CD4-positive, alpha-beta memory T cell (primary cell): ENCODE results near the gene CD244. TPM values are rescaled to one million over a fixed set of nuclear protein-coding genes. Genes with fewer than 3 reads are reported as not detected.
A peak's percentile ranks its signal among the peaks of the same experiment; 100 is the strongest.

ENCODE experiments used
- CTCF ChIA-PET: fragments of 350-600 bp; sonication (Branson Sonifier 250); formaldehyde crosslinking; loops from one replicate; lab custom pipeline; 2021; ENCODE audit warnings: inconsistent platforms; ENCODE audit not compliant: partially characterized antibody; lab: Charles Lee
- POLR2A ChIA-PET: fragments of 350-600 bp; sonication (Branson Sonifier 250); formaldehyde crosslinking; loops from one replicate; lab custom pipeline; 2021; ENCODE audit not compliant: partially characterized antibody; lab: Charles Lee
- DNase-seq, 5 donors: peaks; one replicate each; pipeline versions ENCODE4 v3.0.0 to v3.0.0-alpha.2; 2020 to 2022; ENCODE audit warnings: mixed read lengths in 1 of 5
- H3K27ac ChIP-seq: one replicate; pipeline ENCODE4 v1.7.0; 2013; ENCODE audit warnings: low read depth, low read length
- H3K27me3 ChIP-seq: 2 replicates; pipeline ENCODE4 v1.7.0; 2013; ENCODE audit warnings: mild to moderate bottlenecking, low read length, moderate library complexity; ENCODE audit not compliant: insufficient read depth
- H3K36me3 ChIP-seq: 2 replicates; pipeline ENCODE4 v1.7.0; 2013; ENCODE audit warnings: mild to moderate bottlenecking, low read length, moderate library complexity; ENCODE audit not compliant: insufficient read depth
- H3K4me1 ChIP-seq: 2 replicates; pipeline ENCODE4 v1.7.0; 2013; ENCODE audit warnings: mild to moderate bottlenecking, low read length, moderate library complexity; ENCODE audit not compliant: insufficient read depth
- H3K4me3 ChIP-seq, 2 donors: one replicate each; pipeline ENCODE4 v1.7.0; 2013; ENCODE audit warnings: low read length in 2 of 2, mild to moderate bottlenecking in 1 of 2
- H3K9me3 ChIP-seq, 2 donors: one replicate each; pipeline ENCODE4 v1.7.0; 2013; ENCODE audit warnings: low read length in 2 of 2, control low read depth in 1 of 2; ENCODE audit not compliant: control insufficient read depth in 1 of 2
- H3K27ac Mint-ChIP-seq, 7 donors: one replicate each; pipeline ENCODE4 v1.8.0; 2020 to 2021; ENCODE audit warnings: mixed read lengths in 7 of 7, mild to moderate bottlenecking in 6 of 7, inconsistent platforms in 3 of 7, moderate library complexity in 3 of 7
- H3K27me3 Mint-ChIP-seq, 2 donors: one replicate each; pipeline ENCODE4 v1.8.0; 2020 to 2021; ENCODE audit warnings: mixed read lengths in 2 of 2
- H3K36me3 Mint-ChIP-seq, 2 donors: one replicate each; pipeline ENCODE4 v1.8.0; 2020 to 2021; ENCODE audit warnings: mixed read lengths in 2 of 2, inconsistent platforms in 1 of 2, mild to moderate bottlenecking in 1 of 2
- H3K4me1 Mint-ChIP-seq, 4 donors: one replicate each; pipeline ENCODE4 v1.8.0; 2020 to 2021; ENCODE audit warnings: mixed read lengths in 4 of 4, mild to moderate bottlenecking in 1 of 4
- H3K4me3 Mint-ChIP-seq, 8 donors: one replicate each; pipeline ENCODE4 v1.8.0; 2020 to 2021; ENCODE audit warnings: mixed read lengths in 8 of 8, mild to moderate bottlenecking in 7 of 8, moderate library complexity in 6 of 8, inconsistent platforms in 3 of 8
- H3K9me3 Mint-ChIP-seq, 8 donors: one replicate each; pipeline ENCODE4 v1.8.0; 2020 to 2021; ENCODE audit warnings: mixed read lengths in 8 of 8, mild to moderate bottlenecking in 5 of 8, inconsistent platforms in 3 of 8, moderate library complexity in 1 of 8
- intact Hi-C: fragments of 100-400 bp; cut with micrococcal nuclease; formaldehyde crosslinking; loops from one replicate; pipeline ENCODE4 v1.15.1; 2023
- polyA plus RNA-seq, 2 donors: library from polyadenylated mRNA; unstranded; fragments of 300-500 nt; fragmentation: Illumina TruSeq; gene quantifications; one replicate each; pipeline ENCODE4 v1.2.3, GENCODE V29; 2021
- total RNA-seq, 2 experiments: library from RNA; stranded (reverse); gene quantifications; one replicate each; pipeline ENCODE4 v1.2.3, GENCODE V29; 2021

The CD244 gene
- total and polyA plus RNA-seq, 4 experiments from 2014 or later: 0.93 to 0.95 TPM; not detected in 2

DNA sequence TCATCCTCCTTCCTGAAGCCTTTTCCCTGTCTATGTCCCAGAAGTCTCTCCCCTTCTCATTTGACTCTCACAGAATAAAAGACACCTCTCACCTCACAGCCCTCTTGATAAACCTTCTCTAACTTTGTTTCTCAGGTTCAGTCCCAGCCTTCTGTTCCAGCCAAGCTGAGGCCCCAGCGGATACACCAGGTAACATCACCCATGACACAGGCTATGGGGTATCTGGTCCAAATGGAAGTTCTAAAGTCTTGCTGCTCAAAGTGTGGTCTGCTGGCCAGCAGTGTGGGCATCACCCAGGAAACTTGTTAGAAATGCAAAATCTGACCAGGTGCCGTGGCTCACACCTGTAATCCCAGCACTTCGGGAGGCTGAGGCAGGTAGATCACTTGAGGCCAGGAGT is 43.5 kb downstream of the CD244 start:
- Histone ChIP-seq H3K27me3 (no peaks in the 10 kb centered on the region), H3K27ac (no peak overlapping the region), H3K9me3 (no peaks in the 10 kb centered on the region), H3K4me3 (no peak overlapping the region), H3K36me3 (peaks cover 75% of the 10 kb centered on the region), H3K4me1 (no peaks in the 10 kb centered on the region)
- CTCF ChIA-PET: interaction anchor here (1.6 to 2.0 kb wide), 2 partner anchors 13 to 20 kb away, joined by 5 to 9 read pairs; no protein-coding TSS in a partner anchor
- no peaks in the 10 kb centered on the region for H3K27me3 Mint-ChIP-seq
- DNase-seq: no peak
- H3K9me3 Mint-ChIP-seq: no peaks in the 10 kb centered on the region
- POLR2A ChIA-PET: interaction anchor here (0.9 kb wide), 1 partner anchor 18 kb away, joined by 3 read pairs; no protein-coding TSS in a partner anchor
- H3K36me3 Mint-ChIP-seq: peaks cover 69 to 82% of the 10 kb centered on the region in 2 donors
- peaks cover 2 to 6% (median 3%) of the 10 kb centered on the region in 4 donors for H3K4me1 Mint-ChIP-seq
- H3K27ac Mint-ChIP-seq: peak overlapping the region in 6 of 7 donors; percentile 36 to 91 (median 59)
- no peak overlapping the region for H3K4me3 Mint-ChIP-seq
- intact Hi-C loops: no loop called here

DNA sequence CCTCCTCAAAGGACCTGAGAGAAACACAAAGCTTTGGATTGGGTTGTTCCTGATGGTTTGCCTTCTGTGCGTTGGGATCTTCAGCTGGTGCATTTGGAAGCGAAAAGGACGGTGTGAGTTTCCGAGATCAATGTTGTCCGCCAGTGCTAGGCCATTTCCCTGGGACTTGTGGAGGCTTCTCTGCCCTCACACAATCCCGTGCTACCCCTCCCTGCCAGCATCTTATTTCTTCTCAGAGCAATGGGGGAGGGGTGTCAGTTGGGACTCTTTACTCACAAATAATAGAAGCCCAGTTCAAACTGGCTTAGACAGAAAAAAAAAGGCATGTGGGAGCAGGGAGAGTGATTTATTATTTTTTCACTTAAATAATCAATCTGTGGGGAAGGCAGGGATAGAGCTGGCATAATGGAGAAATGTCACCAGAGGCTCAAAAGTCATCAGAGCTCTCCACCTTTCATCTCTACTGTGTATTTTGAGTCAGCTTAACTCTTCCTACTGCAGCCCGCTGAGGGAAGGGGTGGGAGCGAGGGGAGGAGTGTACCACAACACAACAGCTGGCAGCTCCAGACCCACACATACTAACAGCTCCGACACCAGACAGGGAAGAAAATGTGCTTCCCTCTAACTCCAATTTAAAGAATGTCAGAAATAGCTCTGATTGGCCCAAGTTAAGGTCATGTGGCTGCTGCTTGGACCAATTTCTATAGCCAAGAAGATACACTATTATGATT is 44.3 kb downstream of the CD244 start:
- DNase-seq: no peak

DNA sequence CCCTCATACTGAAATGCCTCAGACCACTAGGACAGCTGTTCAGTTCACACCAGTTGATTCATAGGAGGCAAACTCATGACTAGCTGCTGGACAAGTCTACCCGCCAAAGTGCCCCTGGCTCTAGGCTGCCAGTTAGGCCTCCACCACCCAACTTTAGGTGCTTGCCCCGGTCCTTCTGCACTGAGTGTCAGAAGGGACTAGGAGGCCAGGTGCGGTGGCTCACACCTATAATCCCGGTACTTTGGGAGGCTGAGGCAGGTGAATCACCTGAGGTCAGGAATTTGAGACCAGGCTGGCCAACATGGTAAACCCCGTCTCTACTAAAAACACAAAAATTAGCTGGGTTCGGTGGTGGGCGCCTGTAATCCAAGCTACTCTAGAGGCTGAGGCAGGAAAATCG is 47.8 kb downstream of the CD244 start:
- intact Hi-C loops: no loop called here
- Histone ChIP-seq H3K9me3 (no peaks in the 10 kb centered on the region), H3K27ac (no peak overlapping the region), H3K4me1 (peaks cover 34% of the 10 kb centered on the region), H3K27me3 (no peaks in the 10 kb centered on the region), H3K36me3 (peaks cover 75% of the 10 kb centered on the region), H3K4me3 (no peak overlapping the region)
- Mint-ChIP-seq H3K9me3 (no peaks in the 10 kb centered on the region), H3K27ac (peak overlapping the region in 1 of 7 donors; percentile 82), H3K36me3 (peaks cover 77 to 86% of the 10 kb centered on the region in 2 donors), H3K27me3 (no peaks in the 10 kb centered on the region), H3K4me1 (peaks cover 28 to 44% (median 33%) of the 10 kb centered on the region in 4 donors), H3K4me3 (no peak overlapping the region)
- no peak for DNase-seq
- ChIA-PET CTCF (interaction anchor here (1.1 to 1.2 kb wide), 2 partner anchors 15 to 20 kb away, joined by 3 to 5 read pairs; no protein-coding TSS in a partner anchor), POLR2A (interaction anchor here (4.5 kb wide), 1 partner anchor 18 kb away, joined by 29 read pairs; the partner anchor contains the start of gene LY9)

More for the DNA sequence above, 44.3 kb downstream of the CD244 start:
- H3K36me3 Mint-ChIP-seq: peaks cover 73 to 82% of the 10 kb centered on the region in 2 donors
- peak overlapping the region in 6 of 7 donors; percentile 22 to 72 (median 56) for H3K27ac Mint-ChIP-seq
- H3K9me3 Mint-ChIP-seq: no peaks in the 10 kb centered on the region
- Histone ChIP-seq H3K27ac (no peak overlapping the region), H3K4me1 (peaks cover 3% of the 10 kb centered on the region), H3K36me3 (peaks cover 75% of the 10 kb centered on the region), H3K9me3 (no peaks in the 10 kb centered on the region), H3K27me3 (no peaks in the 10 kb centered on the region), H3K4me3 (no peak overlapping the region)
- intact Hi-C loops: no loop called here
- CTCF ChIA-PET: interaction anchor here (0.8 to 2.0 kb wide), 5 partner anchors 10 to 20 kb away, joined by 3 to 9 read pairs (median 3); no protein-coding TSS in a partner anchor
- peaks cover 4 to 15% (median 7%) of the 10 kb centered on the region in 4 donors for H3K4me1 Mint-ChIP-seq
- no peak overlapping the region for H3K4me3 Mint-ChIP-seq
- H3K27me3 Mint-ChIP-seq: no peaks in the 10 kb centered on the region
- POLR2A ChIA-PET: interaction anchor here (0.9 to 1.3 kb wide), 2 partner anchors 11 to 19 kb away, joined by 3 to 4 read pairs; no protein-coding TSS in a partner anchor

DNA sequence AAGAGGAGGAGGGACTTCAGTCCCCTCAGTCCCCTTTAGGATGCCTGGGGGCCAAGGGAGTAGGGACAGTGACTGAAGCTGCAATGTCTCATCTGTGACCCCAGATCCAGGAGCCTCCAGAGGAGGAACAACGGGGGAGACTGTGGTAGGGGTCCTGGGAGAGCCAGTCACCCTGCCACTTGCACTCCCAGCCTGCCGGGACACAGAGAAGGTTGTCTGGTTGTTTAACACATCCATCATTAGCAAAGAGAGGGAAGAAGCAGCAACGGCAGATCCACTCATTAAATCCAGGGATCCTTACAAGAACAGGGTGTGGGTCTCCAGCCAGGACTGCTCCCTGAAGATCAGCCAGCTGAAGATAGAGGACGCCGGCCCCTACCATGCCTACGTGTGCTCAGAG is 48.4 kb downstream of the CD244 start:
- POLR2A ChIA-PET: interaction anchor here (4.5 kb wide), 1 partner anchor 17 kb away, joined by 29 read pairs; the partner anchor contains the start of gene LY9
- H3K4me3 ChIP-seq: no peak overlapping the region
- H3K36me3 ChIP-seq: peaks cover 73% of the 10 kb centered on the region
- Mint-ChIP-seq H3K27me3 (no peaks in the 10 kb centered on the region), H3K4me3 (no peak overlapping the region), H3K4me1 (peaks cover 32 to 48% (median 38%) of the 10 kb centered on the region in 4 donors), H3K36me3 (peaks cover 79 to 84% of the 10 kb centered on the region in 2 donors), H3K9me3 (no peaks in the 10 kb centered on the region), H3K27ac (peak overlapping the region in 5 of 7 donors; percentile 35 to 94 (median 75))
- no peaks in the 10 kb centered on the region for H3K27me3 ChIP-seq
- peaks cover 38% of the 10 kb centered on the region for H3K4me1 ChIP-seq
- H3K27ac ChIP-seq: no peak overlapping the region
- DNase-seq: no peak
- intact Hi-C loops: no loop called here
- H3K9me3 ChIP-seq: no peaks in the 10 kb centered on the region
- CTCF ChIA-PET: interaction anchor here (1.1 kb wide), 1 partner anchor 20 kb away, joined by 5 read pairs; no protein-coding TSS in a partner anchor

DNA sequence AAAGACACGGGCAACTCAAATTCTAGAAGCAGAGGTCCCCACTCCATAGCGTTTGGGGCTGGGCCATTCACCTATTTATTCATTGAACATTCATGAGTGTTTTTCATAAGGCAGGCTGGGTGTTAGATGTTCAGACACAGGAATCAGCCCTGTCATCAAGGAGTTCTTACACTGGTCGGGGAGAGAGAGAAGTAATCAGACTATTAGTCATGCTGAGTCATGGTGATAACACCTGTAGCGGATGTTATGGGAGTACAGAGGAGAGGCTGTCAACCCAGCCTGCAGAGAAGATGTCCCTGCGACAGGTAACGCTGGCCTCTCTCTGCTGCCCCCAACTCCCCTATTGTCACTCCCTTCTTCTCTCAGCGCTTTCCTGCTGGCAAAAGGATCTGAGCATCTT is 49.5 kb downstream of the CD244 start:
- ChIA-PET POLR2A (interaction anchor here (4.5 kb wide), 1 partner anchor 16 kb away, joined by 29 read pairs; the partner anchor contains the start of gene LY9), CTCF (interaction anchor here (0.8 kb wide), 1 partner anchor 43 kb away, joined by 3 read pairs; no protein-coding TSS in a partner anchor)
- H3K9me3 Mint-ChIP-seq: no peaks in the 10 kb centered on the region
- peaks cover 75 to 78% of the 10 kb centered on the region in 2 donors for H3K36me3 Mint-ChIP-seq
- no peak overlapping the region for H3K4me3 Mint-ChIP-seq
- no peaks in the 10 kb centered on the region for H3K27me3 Mint-ChIP-seq
- peak in 1 of 5 donors; percentile 8 for DNase-seq
- Histone ChIP-seq H3K27me3 (no peaks in the 10 kb centered on the region), H3K9me3 (no peaks in the 10 kb centered on the region), H3K4me1 (peaks cover 47% of the 10 kb centered on the region), H3K27ac (peak overlapping the region; percentile 6), H3K36me3 (peaks cover 62% of the 10 kb centered on the region), H3K4me3 (no peak overlapping the region)
- H3K4me1 Mint-ChIP-seq: peaks cover 32 to 56% (median 44%) of the 10 kb centered on the region in 4 donors
- H3K27ac Mint-ChIP-seq: peak overlapping the region in 6 of 7 donors; percentile 14 to 81 (median 52)
- intact Hi-C loops: loop anchor here (2.0 kb wide), 1 partner anchor 16 kb away; the partner anchor contains the start of gene LY9

DNA sequence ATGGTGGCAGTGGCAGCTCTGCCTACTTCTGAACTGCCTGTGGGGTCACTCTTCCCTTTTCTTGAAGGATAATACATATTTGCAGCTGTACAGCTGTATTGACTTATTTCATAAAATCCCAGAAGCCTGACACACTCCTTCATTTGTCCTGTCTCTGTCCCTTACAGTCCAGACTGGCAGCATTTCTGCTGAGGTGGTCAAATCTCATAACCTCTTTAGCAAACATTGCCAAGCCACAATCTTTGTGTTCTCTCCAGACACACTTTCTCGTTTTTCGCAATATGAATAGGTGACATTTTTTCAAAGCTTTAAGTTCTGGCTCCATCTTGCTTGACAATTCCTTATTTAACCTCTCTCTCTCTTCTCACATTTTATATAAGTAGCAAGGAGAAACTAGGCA is 51.5 kb downstream of the CD244 start:
- H3K4me1 Mint-ChIP-seq: peaks cover 45 to 76% (median 59%) of the 10 kb centered on the region in 4 donors
- ChIA-PET CTCF (interaction anchor here (0.7 to 1.4 kb wide), 4 partner anchors 20 to 181 kb away, joined by 3 to 6 read pairs (median 4); no protein-coding TSS in a partner anchor), POLR2A (interaction anchor here (1.2 to 4.5 kb wide), 2 partner anchors 9 to 14 kb away, joined by 3 to 29 read pairs; partner anchors contain the start of gene LY9)
- no peak overlapping the region for H3K4me3 Mint-ChIP-seq
- no peak overlapping the region for H3K4me3 ChIP-seq
- H3K9me3 Mint-ChIP-seq: peaks cover 0 to 12% (median 9%) of the 10 kb centered on the region in 8 donors
- H3K4me1 ChIP-seq: peaks cover 64% of the 10 kb centered on the region
- DNase-seq: no peak
- H3K36me3 ChIP-seq: peaks cover 54% of the 10 kb centered on the region
- H3K27me3 Mint-ChIP-seq: no peaks in the 10 kb centered on the region
- H3K27ac ChIP-seq: no peak overlapping the region
- no peaks in the 10 kb centered on the region for H3K27me3 ChIP-seq
- intact Hi-C loops: no loop called here
- peaks cover 0 to 4% of the 10 kb centered on the region in 2 donors for H3K9me3 ChIP-seq
- peaks cover 75 to 81% of the 10 kb centered on the region in 2 donors for H3K36me3 Mint-ChIP-seq
- H3K27ac Mint-ChIP-seq: peak overlapping the region; percentile 10 to 87 (median 51)
